ENCODE measurements around the gene GNAQ.

- no peak for TF ChIP-seq CTCF (IDR thresholded peaks at IDR 0.05)
- no peak for TF ChIP-seq EZH2 (IDR thresholded peaks at IDR 0.05; ENCODE audit: borderline replicate concordance, insufficient read depth, low read depth, low read length, poor library complexity, severe bottlenecking)
These were observed 93.4 kb downstream of the GNAQ start for GRCh38 chr9:77938163-77938562.

Measured in B cell (primary cell).